Spinal cord (tissue), 10 donors: ENCODE results near the gene CRAT. TPM values are rescaled to one million over a fixed set of nuclear protein-coding genes. Genes with fewer than 3 reads are reported as not detected.

Experiments
- DNase-seq, 6 donors: peaks; one replicate each; pipeline versions ENCODE4 v3.0.0 to v3.0.0-alpha.2; 2013 to 2015; ENCODE audit warnings: low spot score in 6 of 6, low read depth in 4 of 6
- H3K27ac ChIP-seq: one replicate; pipeline ENCODE4 v1.5.1; 2013; ENCODE audit warnings: low read depth, low read length, control low read depth
- H3K27me3 ChIP-seq: one replicate; pipeline ENCODE4 v1.6.1; 2013; ENCODE audit warnings: low read length; ENCODE audit not compliant: control insufficient read depth, insufficient read depth
- H3K36me3 ChIP-seq: one replicate; pipeline ENCODE4 v1.6.1; 2013; ENCODE audit warnings: low read length; ENCODE audit not compliant: control insufficient read depth, insufficient read depth
- H3K4me1 ChIP-seq: one replicate; pipeline ENCODE4 v1.6.1; 2013; ENCODE audit warnings: low read length; ENCODE audit not compliant: control insufficient read depth, insufficient read depth
- H3K4me3 ChIP-seq: one replicate; pipeline ENCODE4 v1.5.1; 2013; ENCODE audit warnings: low read depth, low read length, control low read depth
- H3K9me3 ChIP-seq: one replicate; pipeline ENCODE4 v1.6.1; 2013; ENCODE audit warnings: low read length; ENCODE audit not compliant: control insufficient read depth, insufficient read depth
- WGBS: methylation state at CpG from one replicate; pipeline ENCODE4 v1.1.5; 2013; ENCODE audit warnings: missing lambda C conversion rate; ENCODE audit not compliant: insufficient coverage; 5-methylcytosine and 5-hydroxymethylcytosine counted together
- polyA plus RNA-seq, 2 donors: library from polyadenylated mRNA; unstranded; fragments of 120-200 nt; gene quantifications; one replicate each; pipeline ENCODE4 v1.2.1, GENCODE V29; 2013; ENCODE audit not compliant: insufficient read length in 2 of 2
- total RNA-seq, 2 donors: library from RNA; depleted of rRNA in 1 of 2; stranded (reverse); fragments of 120-200 nt in 1 of 2; fragments of >200 nt in 1 of 2; gene quantifications; one replicate each; pipeline versions ENCODE4 v1.2.3 to v1.2.4, GENCODE V29; 2013 to 2014
- donor health status: healthy.

CRAT gene
- total and polyA plus RNA-seq, 4 donors = 27.1 to 68.7 (median 48.3) TPM

- peaks cover 88% of the 10 kb centered on the region for H3K36me3 ChIP-seq
- no peak overlapping the region for H3K4me3 ChIP-seq
- DNase-seq = peak in 1 of 6 donors; percentile 61
- H3K4me1 ChIP-seq = peaks cover 55% of the 10 kb centered on the region
- peak overlapping the region; percentile 96 for H3K27ac ChIP-seq
- 49% methylated on average over 7 of the region's 8 CpGs for WGBS
- no peaks in the 10 kb centered on the region for H3K9me3 ChIP-seq
- H3K27me3 ChIP-seq = no peaks in the 10 kb centered on the region
Measured at GRCh38 chr9:129146441-129146941, 35.9 kb upstream of the CRAT start.

- Histone ChIP-seq H3K27me3 (no peaks in the 10 kb centered on the region), H3K27ac (peak overlapping the region; percentile 96), H3K9me3 (no peaks in the 10 kb centered on the region), H3K4me1 (peaks cover 61% of the 10 kb centered on the region), H3K4me3 (no peak overlapping the region), H3K36me3 (peaks cover 82% of the 10 kb centered on the region)
- DNase-seq = peak in 1 of 6 donors; percentile 80
- WGBS = 57% methylated on average over 6 of the region's 7 CpGs
Measured at GRCh38 chr9:129145841-129146292, 35.3 kb upstream of the CRAT start.

- H3K36me3 ChIP-seq = peaks cover 77% of the 10 kb centered on the region
- H3K9me3 ChIP-seq = no peaks in the 10 kb centered on the region
- peak overlapping the region; percentile 96 for H3K27ac ChIP-seq
- H3K4me1 ChIP-seq = peaks cover 66% of the 10 kb centered on the region
- no peak for DNase-seq
- no peak overlapping the region for H3K4me3 ChIP-seq
- no peaks in the 10 kb centered on the region for H3K27me3 ChIP-seq
- WGBS = 73% methylated on average over 2 of the region's 2 CpGs
Measured at GRCh38 chr9:129145316-129145715, 34.7 kb upstream of the CRAT start.

- peak in 2 of 6 donors; percentile 82 to 90 for DNase-seq
- no peaks in the 10 kb centered on the region for H3K27me3 ChIP-seq
- peaks cover 86% of the 10 kb centered on the region for H3K4me1 ChIP-seq
- peak overlapping the region; percentile 100 for H3K27ac ChIP-seq
- H3K36me3 ChIP-seq = peaks cover 65% of the 10 kb centered on the region
- 48% methylated on average over 13 of the region's 14 CpGs for WGBS
- no peak overlapping the region for H3K4me3 ChIP-seq
- no peaks in the 10 kb centered on the region for H3K9me3 ChIP-seq
Measured at GRCh38 chr9:129143031-129143927, 32.7 kb upstream of the CRAT start.

- peaks cover 65% of the 10 kb centered on the region for H3K36me3 ChIP-seq
- H3K4me3 ChIP-seq = no peak overlapping the region
- DNase-seq = peak in 1 of 6 donors; percentile 50
- peaks cover 90% of the 10 kb centered on the region for H3K4me1 ChIP-seq
- 70% methylated on average over 14 of the region's 15 CpGs for WGBS
- no peaks in the 10 kb centered on the region for H3K9me3 ChIP-seq
- peak overlapping the region; percentile 100 for H3K27ac ChIP-seq
- H3K27me3 ChIP-seq = no peaks in the 10 kb centered on the region
Measured at GRCh38 chr9:129142138-129142935, 31.7 kb upstream of the CRAT start.

- H3K4me3 ChIP-seq = peak overlapping the region; percentile 24
- H3K36me3 ChIP-seq = peaks cover 65% of the 10 kb centered on the region
- DNase-seq = peak in 2 of 6 donors; percentile 40 to 80
- H3K9me3 ChIP-seq = no peaks in the 10 kb centered on the region
- H3K27ac ChIP-seq = peak overlapping the region; percentile 100
- H3K27me3 ChIP-seq = no peaks in the 10 kb centered on the region
- WGBS = 39% methylated on average over 10 of the region's 13 CpGs
- H3K4me1 ChIP-seq = peaks cover 80% of the 10 kb centered on the region
Measured at GRCh38 chr9:129141066-129142041, 30.8 kb upstream of the CRAT start.

GRCh38 chr9:129140397-129141065, 29.9 kb upstream of the CRAT start:
- Histone ChIP-seq H3K9me3 (no peaks in the 10 kb centered on the region), H3K27ac (peak overlapping the region; percentile 100), H3K36me3 (peaks cover 65% of the 10 kb centered on the region), H3K4me1 (peaks cover 72% of the 10 kb centered on the region), H3K27me3 (no peaks in the 10 kb centered on the region), H3K4me3 (peak overlapping the region; percentile 46)
- 16% methylated on average over 8 of the region's 8 CpGs for WGBS
- DNase-seq = peak in 2 of 6 donors; percentile 41 to 68

GRCh38 chr9:129139993-129140396, 29.4 kb upstream of the CRAT start:
- peak overlapping the region; percentile 100 for H3K27ac ChIP-seq
- WGBS = 7% methylated on average over 9 of the region's 11 CpGs
- H3K27me3 ChIP-seq = no peaks in the 10 kb centered on the region
- peaks cover 66% of the 10 kb centered on the region for H3K4me1 ChIP-seq
- peaks cover 65% of the 10 kb centered on the region for H3K36me3 ChIP-seq
- no peaks in the 10 kb centered on the region for H3K9me3 ChIP-seq
- DNase-seq = peak; percentile 83 to 98 (median 92)
- peak overlapping the region; percentile 46 for H3K4me3 ChIP-seq
